K562 (cell line): ENCODE measurements around the gene LTA4H. TPM values are rescaled to one million over a fixed set of nuclear protein-coding genes. Genes with fewer than 3 reads are reported as not detected.

Experiments
- ATAC-seq: fragments of 200-7000 bp; cut with Tn5 transposase; 3 replicates; pipeline ENCODE4 v1.9.1; 2020; ENCODE audit warnings: moderate library complexity
- BruUV-seq: library from RNA; stranded (reverse); fragments of 400-500 nt; replicated peaks from 2 replicates; lab custom pipeline; 2021; lab: Mats Ljungman, UMichigan
- CTCF ChIA-PET: fragments of 300-600 bp; formaldehyde crosslinking; extraction: SDS; loops from one replicate; lab custom pipeline; 2021; ENCODE audit warnings: low intra/inter-chr PET ratio; lab: Yijun Ruan, JAX
- POLR2A ChIA-PET: fragments of 300-600, 350-650 bp; sonication (Branson Sonifier 250); formaldehyde crosslinking; extraction: SDS; loops from one replicate; lab custom pipeline; 2021; ENCODE audit warnings: antibody characterized with exemption, inconsistent platforms; lab: Yijun Ruan, JAX
- DNase-seq, 4 experiments: peaks; one replicate each; pipeline versions ENCODE4 v3.0.0 to v3.0.0-alpha.2; 2011 to 2018; ENCODE audit warnings: low spot score in 3 of 4, mixed read lengths in 3 of 4; ENCODE audit errors: extremely low read depth in 1 of 4
- FAIRE-seq: peaks from 2 replicates; lab custom pipeline; 2011; peaks lifted over from hg19 to GRCh38; lab: Jason Lieb, UNC
- H2AFZ ChIP-seq: 2 replicates; pipeline ENCODE4 v1.6.0; 2011; ENCODE audit warnings: low read depth, low read length, control low read depth, inconsistent platforms
- H3K27ac ChIP-seq: fragments of 200-600 bp; 3 replicates; pipeline ENCODE4 v1.8.0; 2011; ENCODE audit warnings: low read depth, mild to moderate bottlenecking, control low read depth, inconsistent platforms, low read length, moderate library complexity, mixed read lengths; ENCODE audit errors: extremely low read depth
- H3K27me3 ChIP-seq, 2 experiments: fragments of 300-600 bp in 1 of 2; 2 replicates in 1 of 2; 3 replicates in 1 of 2; pipeline versions ENCODE4 v1.6.0 to v1.8.0; 2011; ENCODE audit warnings: inconsistent platforms in 2 of 2, low read length in 2 of 2, mild to moderate bottlenecking in 1 of 2, mixed read lengths in 1 of 2, moderate library complexity in 1 of 2; ENCODE audit not compliant: control insufficient read depth in 2 of 2, insufficient read depth in 2 of 2
- H3K36me3 ChIP-seq: fragments of 300-600 bp; 3 replicates; pipeline ENCODE4 v1.8.0; 2011; ENCODE audit warnings: mild to moderate bottlenecking, low read length, inconsistent platforms; ENCODE audit not compliant: control insufficient read depth, insufficient read depth
- H3K4me1 ChIP-seq, 2 experiments: fragments of 200-600 bp in 1 of 2; replicated peaks in 1 of 2; 2 replicates in 1 of 2; 3 replicates in 1 of 2; pipeline versions ENCODE4 v1.5.1 to v1.8.0; 2011; ENCODE audit warnings: inconsistent platforms in 2 of 2, low read length in 2 of 2, mild to moderate bottlenecking in 1 of 2, mixed read lengths in 1 of 2, moderate library complexity in 1 of 2; ENCODE audit not compliant: control insufficient read depth in 2 of 2, insufficient read depth in 2 of 2
- H3K4me2 ChIP-seq: 2 replicates; pipeline ENCODE4 v1.6.1; 2011; ENCODE audit warnings: low read length, control low read depth, inconsistent platforms, mixed read lengths; ENCODE audit not compliant: insufficient read depth
- H3K4me3 ChIP-seq: fragments of 200-600 bp; sonication (generic), shearing (Covaris generic); 2 replicates; pipeline ENCODE4 v1.5.1; 2016; ENCODE audit warnings: control low read depth, inconsistent platforms
- H3K79me2 ChIP-seq: fragments of 200-600 bp; 3 replicates; pipeline ENCODE4 v1.8.0; 2011; ENCODE audit warnings: low read length, inconsistent platforms; ENCODE audit not compliant: control insufficient read depth, insufficient read depth
- H3K9ac ChIP-seq, 2 experiments: 2 replicates each; pipeline versions ENCODE4 v1.6.0 to v1.6.1; 2011; ENCODE audit warnings: low read depth in 2 of 2, low read length in 2 of 2, control low read depth in 1 of 2, inconsistent platforms in 1 of 2, mild to moderate bottlenecking in 1 of 2, mixed read lengths in 1 of 2; ENCODE audit not compliant: insufficient read depth in 1 of 2
- H3K9me1 ChIP-seq: one replicate; pipeline ENCODE4 v1.6.0; 2011; ENCODE audit warnings: inconsistent platforms, mild to moderate bottlenecking, low read length, moderate library complexity; ENCODE audit not compliant: control insufficient read depth, insufficient read depth
- H3K9me3 ChIP-seq: replicated peaks from 2 replicates; pipeline ENCODE4 v1.5.1; 2011; ENCODE audit warnings: low read depth, low read length, inconsistent platforms; ENCODE audit not compliant: control insufficient read depth, insufficient read depth
- H4K20me1 ChIP-seq: replicated peaks from 2 replicates; pipeline ENCODE4 v1.6.1; 2011; ENCODE audit warnings: low read length, inconsistent platforms, mixed read lengths; ENCODE audit not compliant: control insufficient read depth, insufficient read depth
- BRF1 ChIP-seq: IDR thresholded peaks from 3 replicates; pipeline ENCODE4 v1.6.1; 2011; ENCODE audit warnings: borderline replicate concordance, mild to moderate bottlenecking; ENCODE audit not compliant: insufficient read length; ENCODE audit errors: extremely low read depth
- ELF2 ChIP-seq: fragments of 250-450 bp; sonication (Bioruptor Pico); IDR thresholded peaks from 2 replicates; pipeline ENCODE4 v1.5.0; 2021; ENCODE audit warnings: mild to moderate bottlenecking
- NCOA6 ChIP-seq: fragments of 450-650 bp; IDR thresholded peaks from 2 replicates; pipeline ENCODE4 v1.6.1; 2017; ENCODE audit warnings: mild to moderate bottlenecking
- NR2C1 ChIP-seq, 2 experiments: fragments of 450-650 bp; IDR thresholded peaks; 2 replicates each; pipeline ENCODE4 v1.6.1; 2017; ENCODE audit warnings: mild to moderate bottlenecking in 2 of 2, antibody characterized with exemption in 1 of 2, inconsistent platforms in 1 of 2, missing compliant biosample characterization in 1 of 2, missing genetic modification characterization in 1 of 2
- STAG1 ChIP-seq: sonication (generic); formaldehyde crosslinking; IDR thresholded peaks from 2 replicates; pipeline ENCODE4 v1.5.0; 2020; ENCODE audit warnings: missing genetic modification reagents, borderline replicate concordance
- ZNF175 ChIP-seq: fragments of 200-800 bp; sonication (Bioruptor generic); IDR thresholded peaks from 2 replicates; pipeline ENCODE4 v1.6.1; 2016; ENCODE audit warnings: low read depth, mild to moderate bottlenecking, missing genetic modification characterization, missing compliant biosample characterization
- WGBS: fragments of 100-300 bp; shearing (Covaris generic); methylation state at CpG from one replicate; pipeline ENCODE4 v1.1.6; 2016; ENCODE audit warnings: low coverage, mixed read lengths; ENCODE audit not compliant: insufficient coverage; ENCODE audit errors: missing lambda C conversion rate; 5-methylcytosine and 5-hydroxymethylcytosine counted together
- in situ Hi-C: fragments of 300-500 bp; cut with MboI; formaldehyde crosslinking; loops from 4 replicates; pipeline ENCODE4 v1.15.0; 2018; ENCODE audit warnings: inconsistent platforms, mixed read lengths
- intact Hi-C: fragments of 100-400 bp; cut with micrococcal nuclease; formaldehyde crosslinking; loops from 2 replicates; pipeline ENCODE4 v1.14.2; 2022
- polyA plus RNA-seq, 8 experiments: library from polyadenylated mRNA; depleted of rRNA in 4 of 8; stranded (reverse) in 5 of 8; unstranded in 3 of 8; fragments of >200 nt; fragmentation: Nextera tagmentation in 2 of 8; fragmentation: Illumina TruSeq in 1 of 8; extraction: Ambion mirVana in 2 of 8; extraction: Trizol in 1 of 8; gene quantifications; 2 replicates each; pipeline versions ENCODE4 v1.2.1 to v1.2.3, GENCODE V29; 2011 to 2014; ENCODE audit warnings: inconsistent platforms in 1 of 8, missing spikeins in 1 of 8
- total RNA-seq, 7 experiments: library from RNA; depleted of rRNA in 6 of 7; stranded (reverse); fragments of >200 nt in 6 of 7; fragmentation: Illumina TruSeq in 2 of 7; extraction: Trizol in 2 of 7; gene quantifications; 2 replicates each; pipeline versions ENCODE4 v1.2.1 to v1.2.3, GENCODE V29; 2011 to 2021; ENCODE audit warnings: low replicate concordance in 1 of 7
- TF ChIP-seq, protein P1 (sequence below), 2 experiments: fragments of 450-650 bp in 1 of 2; sonication (generic) in 1 of 2; formaldehyde crosslinking in 1 of 2; IDR thresholded peaks; 2 replicates each; pipeline versions ENCODE4 v1.7.1 to v1.9.0; 2016 to 2022; ENCODE audit warnings: inconsistent platforms in 1 of 2, mild to moderate bottlenecking in 1 of 2, missing genetic modification reagents in 1 of 2

LTA4H gene
- total and polyA plus RNA-seq, 9 of the 15 experiments (the other 6 are each of a cell fraction or from before 2014, with no cell fraction given) = 25.2 to 58.1 (median 40.5) TPM

DNA sequence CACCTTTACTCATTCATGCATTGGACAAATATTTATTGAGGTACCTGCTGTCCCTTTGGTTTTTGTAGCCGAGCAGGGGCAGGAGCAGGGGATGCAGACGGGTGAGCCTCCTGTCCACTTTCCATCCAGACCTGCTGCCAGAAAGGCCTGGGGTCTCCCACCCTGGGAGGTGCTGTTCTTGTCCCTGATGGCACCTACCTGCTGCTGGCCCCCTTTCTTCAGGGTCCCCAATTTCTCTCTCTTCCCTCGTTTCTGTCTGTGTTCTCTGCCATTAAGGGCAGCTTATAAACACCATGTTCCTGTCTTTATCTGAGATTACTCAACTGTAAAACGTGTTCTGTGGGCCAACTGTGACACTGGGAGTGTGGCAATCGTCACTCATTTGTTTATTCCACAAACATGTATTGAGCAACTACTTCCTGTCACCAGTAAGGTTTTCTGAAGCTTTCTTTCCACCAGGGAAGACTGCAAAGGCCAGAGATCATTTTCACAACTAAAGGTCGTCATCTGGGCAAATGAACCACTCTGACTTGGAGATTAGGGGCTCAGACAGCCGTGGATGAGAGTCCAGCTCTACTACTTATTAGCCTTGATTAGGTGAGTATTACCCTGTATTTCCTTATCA is 39.2 kb downstream of the LTA4H start, which contains the start of gene HAL (continued):
- TF ChIP-seq NR2C1 (IDR thresholded peaks at IDR 0.05) (no peak), NR2C1 (tag; IDR thresholded peaks at IDR 0.05) (no peak)

DNA sequence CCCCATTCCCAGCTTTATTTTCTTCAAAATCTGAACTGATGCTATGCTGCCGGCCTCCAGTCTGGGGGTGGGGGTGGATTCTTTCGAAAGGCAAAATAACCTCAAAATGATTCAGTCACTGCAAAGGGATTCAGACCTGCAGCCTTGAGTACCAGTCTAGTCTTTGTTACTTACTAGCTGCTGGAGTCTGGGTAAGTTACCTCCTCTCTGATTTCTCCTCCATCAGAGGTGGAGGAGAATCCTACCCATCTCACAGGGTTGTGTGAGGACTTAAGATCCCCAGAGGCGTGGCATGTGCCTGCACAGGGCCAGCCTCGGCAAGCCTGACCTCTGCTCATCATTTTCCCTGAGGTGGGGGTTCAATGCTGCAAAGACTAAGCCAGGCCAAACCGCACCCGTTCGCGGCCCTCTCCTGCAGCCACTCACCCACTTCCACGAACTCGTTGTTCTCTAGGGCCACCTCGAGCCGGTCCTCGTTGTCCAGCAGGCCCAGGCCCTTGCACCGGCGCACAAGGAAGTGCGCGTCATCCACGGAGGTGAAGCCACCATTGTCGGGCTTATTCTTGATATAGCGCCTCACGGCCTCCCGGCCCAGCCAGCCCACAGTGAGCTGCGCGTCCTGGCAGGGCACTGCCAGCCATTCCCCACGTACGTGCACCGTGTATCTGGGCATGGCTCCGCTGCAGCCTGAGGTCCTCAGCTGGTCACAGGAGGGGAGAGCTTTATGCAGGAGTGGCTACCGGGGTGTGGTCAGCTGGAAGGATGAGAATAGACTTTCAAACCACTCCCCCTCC is 40.0 kb downstream of the LTA4H start:
- peaks cover 0 to 5% of the 10 kb centered on the region in 2 experiments; a peak in 1 of 5 replicates for H3K4me1 ChIP-seq
- no peaks in the 10 kb centered on the region for H3K9me3 ChIP-seq
- no peak for FAIRE-seq
- no peaks in the 10 kb centered on the region for H3K36me3 ChIP-seq
- peaks cover 2 to 21% of the 10 kb centered on the region in 2 experiments; a peak in 4 of 5 replicates for H3K27me3 ChIP-seq
- no peak overlapping the region for H3K4me3 ChIP-seq
- in situ Hi-C loops (no loop called here), intact Hi-C loops (loop anchor here (5.0 to 10.0 kb wide), 2 partner anchors 173 to 371 kb away; no protein-coding TSS in a partner anchor)
- no peak overlapping the region for H2AFZ ChIP-seq
- H3K4me2 ChIP-seq = no peak overlapping the region
- CTCF ChIA-PET = no interaction called here
- ATAC-seq = no peak
- H3K9me1 ChIP-seq = no peaks in the 10 kb centered on the region
- H3K79me2 ChIP-seq = no peaks in the 10 kb centered on the region
- no peak overlapping the region for H3K27ac ChIP-seq
- 15% methylated on average over 26 of the region's 29 CpGs for WGBS
- H3K9ac ChIP-seq = peak overlapping the region in 1 of 2 experiments; percentile 56; a peak in 2 of 4 replicates
- no TSS peak for BruUV-seq
- POLR2A ChIA-PET = interaction anchor here (1.1 kb wide), 1 partner anchor 30 kb away, joined by 3 read pairs; no protein-coding TSS in a partner anchor
- no peaks in the 10 kb centered on the region; the same call in 1 of the 2 replicates for H4K20me1 ChIP-seq
- DNase-seq = no peak
- no peak for TF ChIP-seq NCOA6
- no peak for TF ChIP-seq STAG1 (CRISPR knock-in tag)
- TF ChIP-seq ZNF175 (CRISPR knock-in tag) = no peak
- TF ChIP-seq BRF1 = no peak
- TF ChIP-seq, protein P1, sequence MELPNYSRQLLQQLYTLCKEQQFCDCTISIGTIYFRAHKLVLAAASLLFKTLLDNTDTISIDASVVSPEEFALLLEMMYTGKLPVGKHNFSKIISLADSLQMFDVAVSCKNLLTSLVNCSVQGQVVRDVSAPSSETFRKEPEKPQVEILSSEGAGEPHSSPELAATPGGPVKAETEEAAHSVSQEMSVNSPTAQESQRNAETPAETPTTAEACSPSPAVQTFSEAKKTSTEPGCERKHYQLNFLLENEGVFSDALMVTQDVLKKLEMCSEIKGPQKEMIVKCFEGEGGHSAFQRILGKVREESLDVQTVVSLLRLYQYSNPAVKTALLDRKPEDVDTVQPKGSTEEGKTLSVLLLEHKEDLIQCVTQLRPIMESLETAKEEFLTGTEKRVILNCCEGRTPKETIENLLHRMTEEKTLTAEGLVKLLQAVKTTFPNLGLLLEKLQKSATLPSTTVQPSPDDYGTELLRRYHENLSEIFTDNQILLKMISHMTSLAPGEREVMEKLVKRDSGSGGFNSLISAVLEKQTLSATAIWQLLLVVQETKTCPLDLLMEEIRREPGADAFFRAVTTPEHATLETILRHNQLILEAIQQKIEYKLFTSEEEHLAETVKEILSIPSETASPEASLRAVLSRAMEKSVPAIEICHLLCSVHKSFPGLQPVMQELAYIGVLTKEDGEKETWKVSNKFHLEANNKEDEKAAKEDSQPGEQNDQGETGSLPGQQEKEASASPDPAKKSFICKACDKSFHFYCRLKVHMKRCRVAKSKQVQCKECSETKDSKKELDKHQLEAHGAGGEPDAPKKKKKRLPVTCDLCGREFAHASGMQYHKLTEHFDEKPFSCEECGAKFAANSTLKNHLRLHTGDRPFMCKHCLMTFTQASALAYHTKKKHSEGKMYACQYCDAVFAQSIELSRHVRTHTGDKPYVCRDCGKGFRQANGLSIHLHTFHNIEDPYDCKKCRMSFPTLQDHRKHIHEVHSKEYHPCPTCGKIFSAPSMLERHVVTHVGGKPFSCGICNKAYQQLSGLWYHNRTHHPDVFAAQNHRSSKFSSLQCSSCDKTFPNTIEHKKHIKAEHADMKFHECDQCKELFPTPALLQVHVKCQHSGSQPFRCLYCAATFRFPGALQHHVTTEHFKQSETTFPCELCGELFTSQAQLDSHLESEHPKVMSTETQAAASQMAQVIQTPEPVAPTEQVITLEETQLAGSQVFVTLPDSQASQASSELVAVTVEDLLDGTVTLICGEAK (IDR thresholded peaks at IDR 0.05) = no peak
- TF ChIP-seq, protein P1 (CRISPR knock-in tag; IDR thresholded peaks at IDR 0.05) = no peak
- no peak for TF ChIP-seq ELF2 (CRISPR knock-in tag)
